Measurements from ENCODE around the gene DEPP1. TPM values are rescaled to one million over a fixed set of nuclear protein-coding genes. Genes with fewer than 3 reads are reported as not detected.

The DEPP1 gene
- polyA plus RNA-seq, 1 donor from 2014 or later = 4.3 TPM

DNA sequence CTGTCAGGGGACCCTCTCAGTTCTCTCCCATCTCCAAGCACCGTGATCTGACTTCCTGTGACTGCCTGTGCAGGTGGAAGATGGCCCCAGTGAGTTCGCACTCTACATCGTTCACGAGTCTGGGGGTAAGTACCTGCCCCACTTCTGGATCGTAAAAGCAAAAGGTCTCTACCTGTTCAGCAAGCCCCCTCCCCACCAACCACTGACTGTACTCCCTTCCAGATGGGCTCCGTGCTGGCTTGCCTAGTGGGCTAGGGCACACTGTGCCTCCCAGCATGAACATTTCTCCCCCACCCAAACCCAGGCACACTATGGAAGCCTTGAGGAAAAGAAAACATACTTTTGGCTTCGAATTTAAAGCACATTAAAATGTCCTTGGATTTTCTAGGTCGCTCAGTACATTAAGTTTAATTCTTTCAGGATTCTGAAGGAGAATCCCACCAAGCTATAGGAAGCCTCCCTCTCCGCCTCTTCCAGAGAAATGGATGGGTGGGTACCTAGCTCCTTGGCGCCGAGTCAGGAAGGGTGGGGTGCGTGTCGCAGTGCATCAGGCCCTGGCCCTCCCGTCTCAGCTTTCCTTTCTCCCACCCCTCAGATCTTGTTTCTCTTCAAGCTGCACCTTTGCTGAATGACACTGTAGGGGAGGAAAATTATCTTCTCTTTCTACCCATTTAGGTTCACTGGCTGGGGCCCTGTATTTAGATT is 11.1 kb upstream of the DEPP1 start:
- Histone ChIP-seq H3K4me3 (ENCODE audit: low read length) (no peak overlapping the region), H3K9me3 (ENCODE audit: low read length) (no peaks in the 10 kb centered on the region), H3K9ac (ENCODE audit: low read length) (no peak overlapping the region), H3K4me2 (ENCODE audit: low read length) (no peak overlapping the region), H3F3A (ENCODE audit: insufficient read depth, low read length, poor library complexity, severe bottlenecking) (no peaks in the 10 kb centered on the region), H4K20me1 (ENCODE audit: insufficient read depth) (no peaks in the 10 kb centered on the region), H3K36me3 (ENCODE audit: insufficient read depth, low read length) (no peaks in the 10 kb centered on the region), H3K9me2 (ENCODE audit: insufficient read depth, low read length) (no peaks in the 10 kb centered on the region), H2AFZ (ENCODE audit: low read depth, low read length) (no peak overlapping the region), H3K27ac (ENCODE audit: low read length) (no peak overlapping the region), H3K79me2 (replicated peaks; ENCODE audit: insufficient read depth, low read length) (no peaks in the 10 kb centered on the region), H3K27me3 (ENCODE audit: insufficient read depth, low read depth, low read length) (no peaks in the 10 kb centered on the region)
- TF ChIP-seq EZH2 (IDR thresholded peaks at IDR 0.05; ENCODE audit: borderline replicate concordance, insufficient read depth, low read length, poor library complexity, severe bottlenecking) = no peak
- no peak for TF ChIP-seq MXI1 (conservative IDR thresholded peaks at IDR 0.05; ENCODE audit: poor library complexity, severe bottlenecking)
- TF ChIP-seq TAF1 (IDR thresholded peaks at IDR 0.05; ENCODE audit: low read depth) = no peak
- TF ChIP-seq, protein P1, sequence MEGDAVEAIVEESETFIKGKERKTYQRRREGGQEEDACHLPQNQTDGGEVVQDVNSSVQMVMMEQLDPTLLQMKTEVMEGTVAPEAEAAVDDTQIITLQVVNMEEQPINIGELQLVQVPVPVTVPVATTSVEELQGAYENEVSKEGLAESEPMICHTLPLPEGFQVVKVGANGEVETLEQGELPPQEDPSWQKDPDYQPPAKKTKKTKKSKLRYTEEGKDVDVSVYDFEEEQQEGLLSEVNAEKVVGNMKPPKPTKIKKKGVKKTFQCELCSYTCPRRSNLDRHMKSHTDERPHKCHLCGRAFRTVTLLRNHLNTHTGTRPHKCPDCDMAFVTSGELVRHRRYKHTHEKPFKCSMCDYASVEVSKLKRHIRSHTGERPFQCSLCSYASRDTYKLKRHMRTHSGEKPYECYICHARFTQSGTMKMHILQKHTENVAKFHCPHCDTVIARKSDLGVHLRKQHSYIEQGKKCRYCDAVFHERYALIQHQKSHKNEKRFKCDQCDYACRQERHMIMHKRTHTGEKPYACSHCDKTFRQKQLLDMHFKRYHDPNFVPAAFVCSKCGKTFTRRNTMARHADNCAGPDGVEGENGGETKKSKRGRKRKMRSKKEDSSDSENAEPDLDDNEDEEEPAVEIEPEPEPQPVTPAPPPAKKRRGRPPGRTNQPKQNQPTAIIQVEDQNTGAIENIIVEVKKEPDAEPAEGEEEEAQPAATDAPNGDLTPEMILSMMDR (IDR thresholded peaks at IDR 0.05; ENCODE audit: poor library complexity, severe bottlenecking) = no peak
- TF ChIP-seq RAD21 (conservative IDR thresholded peaks at IDR 0.05) = no peak
- TF ChIP-seq, protein P2, sequence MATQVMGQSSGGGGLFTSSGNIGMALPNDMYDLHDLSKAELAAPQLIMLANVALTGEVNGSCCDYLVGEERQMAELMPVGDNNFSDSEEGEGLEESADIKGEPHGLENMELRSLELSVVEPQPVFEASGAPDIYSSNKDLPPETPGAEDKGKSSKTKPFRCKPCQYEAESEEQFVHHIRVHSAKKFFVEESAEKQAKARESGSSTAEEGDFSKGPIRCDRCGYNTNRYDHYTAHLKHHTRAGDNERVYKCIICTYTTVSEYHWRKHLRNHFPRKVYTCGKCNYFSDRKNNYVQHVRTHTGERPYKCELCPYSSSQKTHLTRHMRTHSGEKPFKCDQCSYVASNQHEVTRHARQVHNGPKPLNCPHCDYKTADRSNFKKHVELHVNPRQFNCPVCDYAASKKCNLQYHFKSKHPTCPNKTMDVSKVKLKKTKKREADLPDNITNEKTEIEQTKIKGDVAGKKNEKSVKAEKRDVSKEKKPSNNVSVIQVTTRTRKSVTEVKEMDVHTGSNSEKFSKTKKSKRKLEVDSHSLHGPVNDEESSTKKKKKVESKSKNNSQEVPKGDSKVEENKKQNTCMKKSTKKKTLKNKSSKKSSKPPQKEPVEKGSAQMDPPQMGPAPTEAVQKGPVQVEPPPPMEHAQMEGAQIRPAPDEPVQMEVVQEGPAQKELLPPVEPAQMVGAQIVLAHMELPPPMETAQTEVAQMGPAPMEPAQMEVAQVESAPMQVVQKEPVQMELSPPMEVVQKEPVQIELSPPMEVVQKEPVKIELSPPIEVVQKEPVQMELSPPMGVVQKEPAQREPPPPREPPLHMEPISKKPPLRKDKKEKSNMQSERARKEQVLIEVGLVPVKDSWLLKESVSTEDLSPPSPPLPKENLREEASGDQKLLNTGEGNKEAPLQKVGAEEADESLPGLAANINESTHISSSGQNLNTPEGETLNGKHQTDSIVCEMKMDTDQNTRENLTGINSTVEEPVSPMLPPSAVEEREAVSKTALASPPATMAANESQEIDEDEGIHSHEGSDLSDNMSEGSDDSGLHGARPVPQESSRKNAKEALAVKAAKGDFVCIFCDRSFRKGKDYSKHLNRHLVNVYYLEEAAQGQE (IDR thresholded peaks at IDR 0.05; ENCODE audit: borderline replicate concordance) = no peak
- no peak for TF ChIP-seq EP300 (conservative IDR thresholded peaks at IDR 0.05; ENCODE audit: poor library complexity, severe bottlenecking)
- no peak for TF ChIP-seq SMC3 (conservative IDR thresholded peaks at IDR 0.05; ENCODE audit: poor library complexity)
- no peak for TF ChIP-seq POLR2AphosphoS5 (IDR thresholded peaks at IDR 0.05)

DNA sequence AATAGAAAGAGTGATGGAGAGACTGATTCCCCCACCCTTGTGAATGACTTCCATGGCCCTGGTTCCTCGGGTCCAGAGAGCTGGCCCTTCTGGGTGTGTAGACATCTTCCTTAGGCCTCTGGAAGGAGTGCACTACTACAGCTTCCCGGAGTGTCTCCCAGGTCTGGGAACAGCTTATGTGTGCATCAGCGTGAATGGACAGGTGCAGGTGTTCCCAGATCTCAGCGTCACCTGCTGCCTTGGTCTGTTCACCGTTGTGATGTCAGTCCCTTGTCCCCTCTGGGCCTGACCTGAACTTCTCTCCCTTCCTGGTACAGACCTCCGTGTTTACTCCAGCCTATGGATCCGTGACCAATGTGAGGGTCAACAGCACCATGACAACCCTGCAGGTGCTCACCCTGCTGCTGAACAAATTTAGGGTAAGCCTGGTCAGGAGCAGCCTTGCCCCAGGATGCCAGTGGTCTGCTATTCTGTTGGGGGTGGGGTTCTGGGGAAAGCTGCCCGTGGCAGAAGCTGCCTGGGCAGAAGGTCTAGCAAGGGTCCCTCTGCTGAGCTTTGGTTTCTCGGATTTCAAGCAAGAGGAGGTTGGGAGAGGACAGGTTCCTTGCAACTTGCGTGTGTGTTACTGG is 10.5 kb upstream of the DEPP1 start:
- Histone ChIP-seq H3K4me3 (ENCODE audit: low read length) (no peak overlapping the region), H3K9ac (ENCODE audit: low read length) (no peak overlapping the region), H3K27me3 (ENCODE audit: insufficient read depth, low read depth, low read length) (no peaks in the 10 kb centered on the region), H3K4me2 (ENCODE audit: low read length) (no peak overlapping the region), H3K36me3 (ENCODE audit: insufficient read depth, low read length) (no peaks in the 10 kb centered on the region), H3K27ac (ENCODE audit: low read length) (no peak overlapping the region), H3F3A (ENCODE audit: insufficient read depth, low read length, poor library complexity, severe bottlenecking) (no peaks in the 10 kb centered on the region), H2AFZ (ENCODE audit: low read depth, low read length) (no peak overlapping the region), H4K20me1 (ENCODE audit: insufficient read depth) (no peaks in the 10 kb centered on the region), H3K79me2 (replicated peaks; ENCODE audit: insufficient read depth, low read length) (no peaks in the 10 kb centered on the region), H3K9me2 (ENCODE audit: insufficient read depth, low read length) (no peaks in the 10 kb centered on the region), H3K9me3 (ENCODE audit: low read length) (no peaks in the 10 kb centered on the region)
- no peak for TF ChIP-seq MXI1 (conservative IDR thresholded peaks at IDR 0.05; ENCODE audit: poor library complexity, severe bottlenecking)
- TF ChIP-seq, protein P2 (IDR thresholded peaks at IDR 0.05; ENCODE audit: borderline replicate concordance) = no peak
- no peak for TF ChIP-seq EZH2 (IDR thresholded peaks at IDR 0.05; ENCODE audit: borderline replicate concordance, insufficient read depth, low read length, poor library complexity, severe bottlenecking)
- TF ChIP-seq RAD21 (conservative IDR thresholded peaks at IDR 0.05) = no peak
- no peak for TF ChIP-seq SMC3 (conservative IDR thresholded peaks at IDR 0.05; ENCODE audit: poor library complexity)
- no peak for TF ChIP-seq EP300 (conservative IDR thresholded peaks at IDR 0.05; ENCODE audit: poor library complexity, severe bottlenecking)
- TF ChIP-seq, protein P1 (IDR thresholded peaks at IDR 0.05; ENCODE audit: poor library complexity, severe bottlenecking) = no peak
- no peak for TF ChIP-seq TAF1 (IDR thresholded peaks at IDR 0.05; ENCODE audit: low read depth)
- no peak for TF ChIP-seq POLR2AphosphoS5 (IDR thresholded peaks at IDR 0.05)
